HG02588 (cell line): ENCODE data around the gene TADA3.

ENCODE experiments used
- ATAC-seq: cut with Tn5 transposase; IDR thresholded peaks from one replicate; pipeline ENCODE4 v1.9.1; 2021; ENCODE audit warnings: mild to moderate bottlenecking, moderate library complexity; ENCODE audit not compliant: unreplicated experiment

TADA3 gene

GRCh38 chr3:9762871-9763270 lies 29.4 kb downstream of the TADA3 start:
- no peak for ATAC-seq

DNA sequence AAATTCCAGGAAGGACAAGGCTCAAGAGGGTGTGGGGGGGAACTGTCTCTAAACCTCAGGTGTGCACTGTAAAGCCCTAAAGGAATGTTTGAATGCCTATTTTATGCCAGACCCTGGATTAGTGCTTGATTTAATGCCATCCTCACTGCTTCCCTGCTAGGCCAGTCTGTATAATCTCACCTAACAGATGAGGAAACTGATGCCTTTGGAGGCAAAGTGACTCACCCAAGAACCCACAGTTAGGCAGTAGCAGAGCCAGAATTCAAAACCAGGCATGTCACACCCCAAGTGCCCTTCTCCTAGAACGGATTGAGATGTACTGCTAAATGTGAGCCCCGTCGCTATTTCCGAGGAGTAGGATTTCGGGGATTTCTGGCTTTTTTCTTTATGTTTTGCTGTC lies 30.4 kb downstream of the TADA3 start:
- ATAC-seq: no peak

DNA sequence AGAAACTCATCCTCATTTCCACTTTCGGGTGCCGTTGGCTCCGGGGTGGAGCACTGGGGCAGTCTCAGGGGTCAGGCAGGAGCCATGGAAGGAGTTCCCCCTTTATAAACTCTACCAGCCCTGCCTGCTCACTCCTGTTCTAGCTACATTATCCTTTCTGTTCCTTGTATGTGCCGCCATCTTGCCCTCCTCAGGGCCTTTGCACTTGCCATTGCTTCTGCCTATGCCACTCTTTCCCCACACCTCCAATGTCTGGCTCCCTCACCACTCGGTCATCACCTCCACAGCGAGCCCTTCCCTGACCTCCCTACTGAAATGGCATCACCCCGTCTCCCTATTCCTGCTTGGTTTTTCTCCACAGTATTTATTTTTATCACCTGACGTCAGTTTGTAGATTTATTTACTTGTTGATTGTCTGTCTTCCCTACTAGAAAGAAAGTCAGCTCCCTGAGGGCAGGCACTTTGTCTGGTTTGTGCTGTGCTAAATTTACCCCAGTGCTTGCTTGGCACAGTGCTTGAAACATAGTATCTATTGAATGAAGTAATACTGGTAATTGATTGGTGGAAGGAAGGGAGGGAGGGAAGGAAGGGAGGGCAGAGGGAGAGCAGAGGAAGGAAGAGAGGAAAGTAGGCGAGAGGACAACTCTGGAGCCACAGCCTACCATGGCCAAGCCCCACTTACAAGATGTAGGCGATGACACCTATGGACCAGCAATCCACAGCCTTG lies 31.3 kb downstream of the TADA3 start:
- no peak for ATAC-seq

- no peak for ATAC-seq
Observed at GRCh38 chr3:9757427-9757826, 34.8 kb downstream of the TADA3 start.

DNA sequence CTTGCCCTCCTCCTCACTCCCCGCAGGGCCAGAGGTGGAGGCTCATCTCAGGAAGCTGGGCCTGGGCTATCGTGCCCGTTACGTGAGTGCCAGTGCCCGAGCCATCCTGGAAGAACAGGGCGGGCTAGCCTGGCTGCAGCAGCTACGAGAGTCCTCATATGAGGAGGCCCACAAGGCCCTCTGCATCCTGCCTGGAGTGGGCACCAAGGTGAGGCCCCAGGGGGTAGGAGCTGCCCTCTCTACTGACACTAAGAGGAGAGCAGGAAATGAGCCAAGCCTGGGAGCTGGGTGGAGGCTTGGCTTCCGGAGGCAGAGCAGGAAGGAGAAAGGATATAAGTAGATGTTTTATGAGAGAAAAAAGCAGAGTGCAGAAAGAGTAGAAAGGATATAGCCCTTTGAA lies 37.6 kb downstream of the TADA3 start:
- ATAC-seq: no peak

DNA sequence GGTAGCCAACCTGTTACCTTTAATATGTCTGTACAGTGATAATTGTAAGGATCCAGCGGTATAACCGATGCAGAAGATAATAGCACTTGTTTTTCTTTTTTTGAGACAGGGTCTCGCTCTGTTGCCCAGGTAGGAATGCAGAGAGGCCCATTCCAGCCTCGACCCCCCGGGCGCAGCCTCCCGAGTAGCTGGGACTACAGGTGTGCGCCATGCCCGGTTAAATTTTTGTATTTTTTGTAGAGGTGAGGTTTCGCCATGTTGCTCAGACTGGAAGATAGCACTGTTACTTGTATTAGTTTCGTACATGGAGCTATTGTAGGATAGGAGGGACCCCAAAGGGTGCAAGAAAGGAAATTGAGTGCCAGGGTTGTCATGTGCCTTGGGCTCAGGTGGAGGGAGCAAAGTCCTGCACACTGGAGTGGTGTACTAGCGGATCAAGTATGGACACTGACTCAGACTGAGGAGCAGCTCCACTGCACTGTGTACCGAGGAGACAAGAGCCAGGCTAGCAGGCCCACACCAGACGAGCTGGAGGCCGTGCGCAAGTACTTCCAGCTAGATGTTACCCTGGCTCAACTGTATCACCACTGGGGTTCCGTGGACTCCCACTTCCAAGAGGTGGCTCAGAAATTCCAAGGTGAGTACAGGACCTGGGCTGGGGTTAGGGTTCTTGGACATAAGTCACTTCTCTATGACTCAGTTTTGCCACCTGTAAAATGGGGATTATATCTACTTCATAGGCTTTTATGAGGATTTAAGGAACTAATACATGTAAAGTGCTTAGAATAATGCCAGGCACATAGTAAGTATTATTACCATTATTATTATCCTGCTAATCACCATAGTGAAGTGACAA lies 41.5 kb downstream of the TADA3 start:
- ATAC-seq: no peak

- peak; percentile 89 for ATAC-seq
Observed at GRCh38 chr3:9749645-9750555, 42.4 kb downstream of the TADA3 start, which contains the start of gene OGG1. OGG1 (plus strand) TSS chr3:9749952; CDS start chr3:9750287, 335 bp downstream.

DNA sequence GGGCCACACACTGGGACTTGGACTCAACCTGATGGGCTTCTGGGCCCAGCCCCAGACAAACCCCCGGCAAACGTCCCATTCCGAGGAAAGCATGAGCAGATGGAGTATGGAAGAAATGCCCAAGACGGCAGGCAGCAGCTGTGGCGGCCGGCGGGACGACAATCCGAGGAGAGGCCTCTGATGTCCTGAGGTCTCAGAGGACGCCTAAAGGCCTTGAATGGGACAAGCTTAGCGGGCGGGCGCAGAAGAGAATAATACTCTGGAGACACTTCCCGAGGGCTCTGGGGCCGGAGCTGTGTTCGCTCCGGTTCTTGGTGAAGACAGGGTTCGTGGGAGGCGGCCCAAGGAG lies 43.0 kb downstream of the TADA3 start:
- ATAC-seq: no peak

DNA sequence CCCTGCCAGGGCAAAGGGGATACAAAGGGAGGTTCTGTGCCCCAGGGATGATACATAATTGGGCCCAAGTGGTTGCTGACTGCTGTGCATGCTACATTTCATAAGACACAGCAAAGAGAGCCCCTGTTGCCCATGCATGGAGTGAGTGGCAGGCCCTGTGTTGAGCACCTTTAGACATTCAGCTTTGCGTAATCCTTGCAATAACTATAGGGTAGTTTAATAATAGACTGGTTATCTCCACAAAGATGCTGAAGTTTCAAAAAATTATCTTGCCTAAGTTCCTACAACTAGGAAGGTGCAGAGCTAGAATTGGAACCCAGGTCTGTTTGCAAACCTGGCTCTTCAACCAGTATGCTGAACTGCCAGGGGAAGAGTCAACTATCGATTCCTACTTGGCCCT lies 44.2 kb downstream of the TADA3 start:
- no peak for ATAC-seq

GRCh38 chr3:9747267-9747666 lies 45.0 kb downstream of the TADA3 start:
- ATAC-seq: no peak

GRCh38 chr3:9746330-9746729 lies 45.9 kb downstream of the TADA3 start:
- ATAC-seq: no peak

DNA sequence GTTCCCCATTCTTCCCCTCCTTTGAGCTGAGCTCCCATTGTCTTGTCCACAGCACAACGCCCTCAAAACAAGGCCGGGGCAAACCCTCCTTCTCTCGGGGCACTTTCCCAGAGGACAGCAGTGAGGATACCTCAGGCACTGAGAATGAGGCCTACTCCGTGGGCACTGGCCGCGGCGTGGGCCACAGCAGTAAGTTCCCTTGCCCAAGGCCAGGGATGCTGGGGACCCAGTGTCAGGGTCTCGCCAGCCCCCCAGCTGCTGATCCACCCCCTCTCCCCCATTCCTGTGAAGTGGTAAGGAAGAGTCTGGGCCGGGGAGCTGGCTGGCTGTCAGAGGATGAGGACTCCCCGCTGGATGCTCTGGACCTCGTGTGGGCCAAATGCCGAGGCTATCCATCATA lies 46.8 kb downstream of the TADA3 start:
- ATAC-seq: no peak

DNA sequence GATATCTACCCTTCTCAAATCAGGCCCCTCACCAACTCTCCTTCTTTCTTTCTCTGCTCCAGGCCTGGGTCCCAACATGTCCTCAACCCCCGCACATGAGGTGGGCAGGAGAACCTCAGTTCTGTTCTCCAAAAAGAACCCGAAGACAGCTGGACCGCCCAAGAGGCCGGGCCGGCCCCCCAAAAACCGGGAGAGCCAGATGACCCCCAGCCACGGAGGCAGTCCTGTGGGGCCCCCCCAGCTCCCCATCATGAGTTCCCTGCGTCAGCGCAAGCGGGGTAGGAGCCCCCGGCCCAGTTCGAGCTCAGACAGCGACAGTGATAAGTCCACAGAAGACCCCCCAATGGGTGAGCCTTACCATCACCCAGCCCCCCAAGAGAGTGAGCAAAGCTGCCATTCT lies 48.1 kb downstream of the TADA3 start:
- ATAC-seq: no peak

DNA sequence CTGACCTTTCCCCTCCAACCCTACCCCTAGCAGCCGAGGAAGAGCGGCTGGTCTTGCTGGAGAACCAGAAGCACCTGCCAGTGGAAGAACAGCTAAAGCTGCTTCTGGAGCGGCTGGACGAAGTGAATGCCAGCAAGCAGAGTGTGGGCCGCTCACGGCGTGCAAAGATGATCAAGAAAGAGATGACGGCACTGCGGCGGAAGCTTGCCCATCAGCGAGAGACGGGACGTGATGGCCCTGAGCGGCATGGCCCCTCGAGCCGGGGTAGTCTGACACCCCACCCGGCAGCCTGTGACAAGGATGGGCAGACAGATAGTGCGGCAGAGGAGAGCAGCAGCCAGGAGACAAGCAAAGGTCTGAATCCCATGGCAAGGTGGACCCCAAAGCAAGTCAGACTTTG lies 48.7 kb downstream of the TADA3 start:
- no peak for ATAC-seq

GRCh38 chr3:9742560-9742959 lies 49.7 kb downstream of the TADA3 start:
- ATAC-seq: no peak

GRCh38 chr3:9739181-9739580 lies 53.1 kb downstream of the TADA3 start:
- ATAC-seq: no peak

DNA sequence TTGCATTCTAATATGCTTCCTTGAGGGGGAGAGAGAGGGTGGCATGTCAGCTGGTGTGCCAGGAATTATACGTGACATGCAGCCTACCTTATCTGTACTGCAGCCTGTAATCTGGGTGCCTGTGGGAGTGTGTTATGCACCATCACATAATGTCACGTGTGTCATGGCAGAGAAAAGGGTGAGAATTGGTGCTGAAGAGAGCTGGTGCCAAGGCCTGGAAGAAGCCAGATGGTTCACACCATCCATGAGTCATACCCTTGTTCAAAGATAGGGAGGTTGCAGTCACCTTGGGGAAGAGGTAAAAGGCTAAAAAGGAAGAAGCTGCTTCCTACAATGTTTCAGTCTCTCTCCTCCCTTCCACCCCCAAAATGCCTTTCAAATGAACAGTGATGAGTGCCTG lies 55.4 kb downstream of the TADA3 start:
- no peak for ATAC-seq

- no peak for ATAC-seq
Observed at GRCh38 chr3:9732740-9733115, 59.5 kb downstream of the TADA3 start.

- ATAC-seq: peak; percentile 9
Observed at GRCh38 chr3:9732080-9732739, 60.1 kb downstream of the TADA3 start.

DNA sequence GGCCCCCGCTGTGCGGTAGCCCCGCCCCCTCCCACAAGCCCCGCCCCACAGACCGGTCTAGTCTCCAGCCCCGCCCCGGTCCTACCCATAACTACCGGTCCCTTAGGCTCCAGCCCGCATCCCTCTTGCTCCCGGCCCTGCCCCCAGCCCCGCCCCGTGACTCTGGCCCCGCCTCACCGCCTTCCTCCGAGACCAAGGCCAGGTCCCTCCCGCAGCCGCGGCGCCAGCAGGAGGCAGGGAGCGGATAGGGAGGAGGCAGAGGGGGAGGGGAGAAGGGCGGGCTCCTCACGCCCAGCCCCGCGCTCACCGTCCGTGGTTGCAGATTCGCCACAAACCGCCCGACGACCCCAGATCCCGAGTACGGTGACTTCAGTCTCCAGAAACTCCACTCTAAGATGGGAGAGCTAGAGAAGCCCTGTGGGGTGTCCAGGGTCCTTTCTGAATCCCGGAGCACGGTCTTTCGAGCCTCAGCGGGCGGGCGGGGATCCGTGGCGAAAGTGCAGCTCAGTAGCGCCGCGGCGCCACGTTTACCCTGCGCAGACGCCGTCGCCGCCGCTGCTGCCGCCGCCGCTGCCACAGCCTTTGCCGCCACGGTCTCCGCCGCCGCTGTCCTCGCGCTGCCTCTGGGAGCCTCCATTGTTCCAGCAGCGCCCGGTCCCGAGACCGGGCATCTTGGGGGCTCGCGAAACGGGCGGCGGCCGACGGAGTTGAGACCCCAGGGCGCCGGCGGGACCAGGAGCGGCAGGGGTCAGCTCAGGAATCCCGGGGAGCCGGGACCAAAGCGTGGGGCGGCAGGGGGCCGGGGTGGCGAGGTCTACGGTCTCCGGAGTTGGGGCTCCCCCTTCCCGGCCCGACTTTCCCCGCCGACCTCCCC lies 60.8 kb downstream of the TADA3 start, which contains the start of gene BRPF1:
Gene BRPF1 (plus strand): TSS at position 530 of the 874 bp plus-strand sequence. CDS start 2,406 bp downstream, outside the sequence.
- ATAC-seq: peak; percentile 92
